ENCODE measurements around the gene CD86.
A peak's percentile ranks its signal among the peaks of the same experiment; 100 is the strongest.

CD86 gene

GRCh38 chr3:122167630-122168029 is 112.5 kb downstream of the CD86 start:
- TF ChIP-seq CTCF (IDR thresholded peaks at IDR 0.05; ENCODE audit: insufficient read depth, low read depth, low read length, missing control alignments) = no peak
- H3K4me3 ChIP-seq (ENCODE audit: low read depth, low read length) = no peak overlapping the region
- no peak for DNase-seq (ENCODE audit: low read depth)

DNA sequence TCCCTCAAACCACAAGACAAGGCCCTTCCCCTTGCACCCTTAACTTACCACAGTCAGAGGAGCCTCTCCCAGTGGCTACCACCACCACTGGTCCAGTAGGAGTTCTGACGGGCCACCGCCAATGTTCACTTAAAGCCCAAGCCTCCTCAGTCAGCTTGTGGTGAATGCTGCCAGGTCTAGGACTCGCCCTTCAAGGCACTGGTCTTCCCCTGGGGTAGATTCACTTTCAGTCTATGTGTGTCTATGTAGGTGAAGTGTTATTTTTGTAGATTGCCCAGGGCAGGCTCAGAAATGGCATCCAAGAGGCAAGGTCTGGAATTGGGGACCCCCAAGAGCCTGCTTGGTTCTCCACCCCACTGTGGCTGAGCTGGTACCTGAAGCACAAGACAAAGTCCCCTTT is 112.9 kb downstream of the CD86 start:
- no peak for TF ChIP-seq CTCF (IDR thresholded peaks at IDR 0.05; ENCODE audit: insufficient read depth, low read depth, low read length, missing control alignments)
- peak; percentile 42 for DNase-seq (ENCODE audit: low read depth)
- H3K4me3 ChIP-seq (ENCODE audit: low read depth, low read length) = no peak overlapping the region

DNA sequence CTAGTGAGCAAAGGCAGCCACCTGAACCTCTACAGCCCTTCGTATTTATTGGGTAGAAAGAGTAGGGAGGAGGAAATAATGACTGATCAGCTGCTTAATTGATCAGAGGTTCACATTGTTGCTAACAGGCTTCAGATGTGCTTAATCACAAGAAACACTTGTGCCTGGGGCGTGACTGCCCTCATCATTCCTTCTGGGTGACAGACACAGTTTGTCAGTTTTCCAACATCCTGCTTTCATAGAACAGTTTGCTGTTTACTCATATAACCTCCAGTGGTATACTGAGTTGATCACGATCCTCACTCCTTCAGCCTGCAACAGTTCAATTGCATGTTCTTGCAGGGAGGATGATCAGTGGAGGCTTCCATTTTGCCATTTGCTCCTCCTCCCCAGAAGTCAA is 114.7 kb downstream of the CD86 start:
- TF ChIP-seq CTCF (IDR thresholded peaks at IDR 0.05; ENCODE audit: insufficient read depth, low read depth, low read length, missing control alignments) = no peak
- DNase-seq (ENCODE audit: low read depth) = no peak
- no peak overlapping the region for H3K4me3 ChIP-seq (ENCODE audit: low read depth, low read length)

All from GM12865 (cell line).